KG1 (cell line): ENCODE data around the gene TEK.

ENCODE experiments used
- DNase-seq: peaks from one replicate; lab custom pipeline; 2025; lab: John Stamatoyannopoulos, UW

Gene TEK

DNA sequence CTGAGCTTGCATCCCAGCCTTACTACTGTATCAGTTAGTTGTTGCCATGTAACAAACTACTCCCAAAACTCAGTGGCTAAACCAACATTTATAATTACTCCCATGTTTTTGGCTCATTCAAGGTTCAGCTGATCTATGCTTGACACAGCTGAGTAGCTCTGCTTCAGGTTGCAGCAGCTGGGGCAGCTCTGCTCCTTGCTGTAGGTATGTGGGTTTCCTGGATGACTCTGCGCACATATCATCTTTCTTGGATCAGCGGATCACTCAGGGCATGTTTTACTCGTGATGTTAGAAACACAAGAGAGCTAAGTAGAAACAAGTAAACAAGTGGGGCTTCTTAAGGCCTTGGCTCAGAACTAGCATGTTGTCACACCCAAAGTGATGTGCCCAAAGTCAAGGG is 15.1 kb downstream of the TEK start:
- DNase-seq, result no peak

DNA sequence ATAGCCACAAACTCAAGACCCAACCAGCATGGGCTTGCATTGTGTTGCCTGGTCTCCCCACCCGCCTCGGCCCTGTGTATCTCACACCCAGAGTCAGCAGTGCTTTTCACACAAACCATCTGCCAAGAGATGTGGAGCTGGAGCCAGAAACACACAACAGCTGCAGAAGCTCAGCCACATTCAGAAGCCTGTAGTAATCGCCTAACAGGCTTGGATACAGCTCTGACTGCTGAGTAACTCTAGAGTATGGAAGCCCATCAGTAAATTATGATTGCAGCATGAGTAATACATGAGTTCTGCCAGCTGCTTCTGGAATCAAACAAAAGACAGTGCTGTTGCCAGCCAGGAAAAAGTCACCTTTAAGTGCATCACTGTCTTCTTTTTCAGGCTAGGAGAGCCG is 16.0 kb downstream of the TEK start:
- DNase-seq, result no peak

DNA sequence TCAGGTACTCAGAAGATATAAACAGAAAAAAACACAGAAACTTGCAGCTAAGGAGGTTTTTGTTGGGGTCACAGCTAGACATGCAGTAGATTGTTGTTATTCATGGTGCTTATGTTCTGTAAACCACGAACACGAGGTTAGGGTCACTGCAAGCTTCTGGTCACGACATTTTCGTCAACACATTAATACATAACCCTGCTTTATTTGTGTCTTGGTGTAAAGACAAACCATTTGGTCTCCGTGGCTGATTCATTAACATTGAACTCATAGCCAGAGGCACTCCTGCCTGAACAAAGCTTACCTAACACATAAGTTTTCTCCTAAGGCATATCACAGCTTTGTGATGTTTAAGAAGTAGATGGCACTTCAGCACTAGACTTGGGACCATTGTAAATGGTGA is 16.9 kb downstream of the TEK start:
- DNase-seq, result no peak

GRCh38 chr9:27126670-27127069 is 17.6 kb downstream of the TEK start:
- no peak for DNase-seq

DNA sequence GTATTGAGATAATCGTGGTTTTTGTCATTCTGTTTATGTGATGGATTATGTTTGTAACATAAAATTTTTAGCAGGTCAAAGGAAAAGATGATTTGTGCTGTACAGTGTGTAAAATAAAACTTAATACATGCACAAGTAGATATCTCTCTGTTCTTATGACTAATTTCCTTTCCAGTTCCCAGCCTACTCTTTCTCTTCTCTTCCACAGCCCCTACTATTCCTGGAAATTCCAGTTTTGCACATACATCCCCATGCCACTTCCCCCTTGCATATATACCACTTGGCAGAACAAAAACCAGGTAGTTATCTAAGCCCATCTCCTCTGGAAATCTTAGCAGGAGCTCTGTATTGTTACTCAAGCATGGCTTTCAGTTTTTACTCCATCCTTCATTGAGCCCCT is 20.2 kb downstream of the TEK start:
- no peak for DNase-seq

- DNase-seq, result no peak
These were observed 22.7 kb downstream of the TEK start for GRCh38 chr9:27131731-27132130.

GRCh38 chr9:27133817-27134216 is 24.8 kb downstream of the TEK start:
- no peak for DNase-seq

GRCh38 chr9:27142299-27142930 is 33.4 kb downstream of the TEK start:
- DNase-seq, result no peak

DNA sequence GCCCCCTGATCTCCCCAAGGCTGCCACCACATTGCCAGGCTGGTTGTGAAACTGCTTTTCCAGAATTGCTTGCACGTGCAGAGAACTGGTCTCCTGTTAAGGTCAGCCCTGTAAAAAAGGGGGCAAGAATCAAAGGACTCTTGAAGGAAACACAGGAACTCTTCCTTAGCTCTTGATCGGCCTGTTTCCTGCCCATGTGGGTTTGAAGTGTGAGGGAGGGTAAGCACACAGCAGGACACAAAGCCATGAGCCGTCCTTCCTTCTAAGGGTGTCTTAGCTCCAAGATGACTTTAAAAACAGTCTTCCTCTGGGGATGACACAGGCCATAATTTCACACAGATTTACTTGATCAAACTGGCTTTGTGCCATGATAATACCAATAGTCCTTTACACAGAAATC is 36.1 kb downstream of the TEK start:
- DNase-seq, result no peak

DNA sequence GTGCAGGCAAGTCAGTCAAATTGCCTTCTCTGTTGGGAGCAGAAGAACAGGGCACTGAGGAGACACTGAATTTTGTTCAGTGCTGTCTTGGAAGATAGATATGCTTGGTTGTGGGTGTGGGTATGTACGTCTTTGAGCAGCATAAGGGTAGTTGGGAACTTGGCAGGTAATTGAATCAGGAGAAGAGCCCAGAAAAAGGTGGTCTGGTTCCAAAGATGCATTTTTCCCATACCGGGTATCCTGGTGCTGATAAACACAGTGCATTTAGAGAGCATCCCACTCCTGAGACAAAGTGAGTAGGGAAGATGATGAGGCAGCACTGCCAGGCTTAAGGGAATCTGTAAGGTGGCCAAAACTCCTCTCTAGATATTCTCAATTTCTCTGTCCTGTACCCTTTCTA is 40.6 kb downstream of the TEK start:
- no peak for DNase-seq

DNA sequence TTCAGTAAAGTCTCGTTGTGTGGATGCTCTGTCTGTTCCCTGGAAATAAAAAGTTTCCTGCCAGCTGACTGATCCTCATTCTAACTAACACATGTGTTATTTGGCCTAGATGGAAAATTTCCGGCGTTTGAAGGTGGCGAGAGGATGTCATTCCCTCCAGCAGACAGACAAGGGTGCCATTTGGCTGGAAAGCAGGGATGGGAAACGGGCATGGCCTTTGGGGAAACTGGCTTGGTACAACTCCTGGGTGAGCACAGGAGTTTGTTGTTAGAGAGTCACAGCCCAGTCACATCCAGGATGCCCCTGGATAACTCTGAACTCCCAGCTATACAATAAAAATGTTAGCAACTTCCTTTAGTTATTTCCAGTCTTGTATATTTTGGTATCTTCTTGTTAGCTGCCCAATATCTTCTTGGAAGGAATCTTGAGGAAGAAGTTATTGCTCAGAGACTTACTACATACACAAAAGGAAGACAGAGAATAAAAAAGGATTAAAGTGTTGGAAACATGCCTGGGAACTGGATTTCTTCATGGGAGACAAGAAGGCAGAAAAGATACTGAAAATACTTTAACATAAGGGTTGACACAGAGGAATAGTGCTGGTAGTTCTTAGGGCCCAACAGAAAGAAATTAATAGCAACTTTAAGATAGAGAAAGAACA is 41.9 kb downstream of the TEK start:
- DNase-seq, result no peak

DNA sequence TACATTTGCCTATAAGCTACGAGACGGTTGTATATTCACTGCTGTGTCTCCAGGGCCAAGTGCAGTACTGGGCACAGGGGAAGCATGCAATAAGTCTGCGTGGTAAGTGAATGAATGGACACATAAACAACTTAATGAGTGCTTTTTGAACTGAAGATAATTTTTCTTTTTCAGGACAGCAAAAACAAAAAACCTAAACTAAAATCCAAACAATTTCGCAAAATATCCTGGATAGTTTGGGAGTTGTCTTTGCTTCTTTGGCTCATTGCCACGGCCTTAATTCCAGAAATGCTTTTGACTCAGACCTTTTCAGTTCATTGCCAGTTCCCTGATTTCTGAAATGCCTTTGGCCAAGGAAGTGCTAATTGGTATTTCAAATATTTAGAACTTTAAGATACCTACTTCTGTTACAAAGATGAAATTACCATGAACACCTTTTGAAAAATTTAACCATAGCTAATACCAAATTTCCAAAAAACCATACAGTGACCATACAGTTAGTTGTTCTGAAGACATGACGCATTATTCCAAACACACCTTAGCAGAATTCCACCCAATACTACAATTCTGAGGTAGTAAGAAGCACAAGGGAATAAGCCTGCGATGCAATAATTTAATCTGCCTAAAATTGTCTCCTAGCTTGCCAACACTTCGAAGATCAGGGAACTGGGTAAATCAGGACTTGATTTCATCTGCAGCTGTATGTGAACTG is 42.8 kb downstream of the TEK start:
- DNase-seq, result no peak

GRCh38 chr9:27152405-27152718 is 43.3 kb downstream of the TEK start:
- DNase-seq, result no peak

DNA sequence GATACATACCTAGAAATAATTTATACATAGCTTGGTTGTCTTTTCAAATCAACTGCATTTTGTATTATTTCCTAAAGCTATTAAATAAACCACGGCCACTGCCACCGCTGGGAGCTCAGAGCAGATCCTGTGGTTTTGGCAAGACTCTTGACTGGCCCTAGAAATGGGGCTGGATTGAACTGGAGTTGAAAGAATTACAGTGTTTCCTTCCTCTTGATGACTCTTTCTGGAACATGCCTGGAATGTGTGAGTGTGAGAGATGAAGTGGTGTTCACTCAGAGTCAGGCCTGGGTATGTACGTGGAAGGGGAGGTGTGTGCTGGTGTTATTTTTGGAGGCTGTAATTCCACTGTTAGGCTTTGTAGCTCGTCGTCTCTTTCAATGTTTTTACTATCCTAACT is 45.9 kb downstream of the TEK start:
- no peak for DNase-seq

GRCh38 chr9:27157097-27157496 is 48.1 kb downstream of the TEK start:
- no peak for DNase-seq

GRCh38 chr9:27157736-27158135 is 48.7 kb downstream of the TEK start:
- DNase-seq, result no peak

DNA sequence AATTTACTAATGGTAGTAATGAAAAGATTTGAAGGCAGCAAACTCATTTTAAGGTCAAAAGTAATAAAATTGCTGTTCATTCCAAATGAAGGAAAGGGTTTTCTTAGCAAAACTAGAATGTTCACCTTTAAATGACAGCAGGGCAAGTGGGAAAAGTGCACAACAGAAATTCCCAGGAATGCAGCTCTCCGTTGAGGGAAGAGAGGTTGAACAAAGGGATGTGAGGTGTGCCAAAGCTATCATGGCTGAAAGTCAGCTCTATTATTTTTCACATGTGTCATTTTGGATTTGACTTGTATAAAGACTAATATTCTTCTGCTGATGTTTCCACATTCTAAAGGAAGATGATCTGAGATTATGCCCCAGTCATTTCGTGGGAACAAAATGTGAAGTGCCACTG is 51.6 kb downstream of the TEK start:
- no peak for DNase-seq

- DNase-seq, result no peak
These were observed 53.0 kb downstream of the TEK start for GRCh38 chr9:27162045-27162444.

DNA sequence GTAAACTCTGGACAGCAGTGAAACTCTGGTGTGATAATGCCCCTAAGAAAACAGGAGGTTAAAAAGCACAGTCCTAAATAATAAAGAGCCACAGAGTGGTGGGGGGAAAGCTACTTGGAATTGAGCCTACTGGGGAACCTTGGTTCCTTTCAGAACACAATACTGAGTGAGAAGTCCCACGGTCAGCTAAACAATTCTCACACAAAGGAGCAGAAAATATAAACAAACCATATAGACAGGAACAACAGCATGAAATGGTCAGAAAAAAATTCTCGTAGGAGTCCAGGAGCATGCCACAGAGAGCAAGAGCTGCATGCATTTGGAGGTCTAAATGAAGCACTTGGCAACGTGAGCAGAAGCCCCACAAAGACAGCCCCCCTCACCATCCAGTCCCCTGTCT is 56.0 kb downstream of the TEK start:
- no peak for DNase-seq

- no peak for DNase-seq
These were observed 56.6 kb downstream of the TEK start for GRCh38 chr9:27165670-27166069.

- DNase-seq, result no peak
These were observed 59.5 kb downstream of the TEK start for GRCh38 chr9:27168496-27168895.

DNA sequence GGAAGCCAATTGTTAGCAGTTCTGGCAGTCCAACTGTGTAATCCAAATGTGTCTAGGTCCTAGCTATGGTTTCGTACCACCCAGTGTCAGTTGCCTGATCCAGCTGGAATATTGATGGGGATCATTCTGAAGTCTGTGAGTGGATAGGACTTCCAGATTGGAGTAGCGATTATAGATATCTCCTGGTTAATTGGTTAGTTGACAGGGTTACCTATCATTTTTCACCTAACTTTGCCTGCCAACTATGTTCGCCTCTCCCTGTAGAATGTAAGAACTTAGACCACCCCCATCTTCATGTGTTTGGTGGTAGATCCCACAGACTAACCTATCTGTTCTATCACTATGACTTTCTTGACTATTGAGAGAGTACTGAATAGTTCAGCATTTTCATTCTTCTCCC is 59.9 kb downstream of the TEK start:
- no peak for DNase-seq

GRCh38 chr9:27176971-27177370 is 67.9 kb downstream of the TEK start:
- no peak for DNase-seq
